ENCODE measurements around the gene CFAP61.

DNA sequence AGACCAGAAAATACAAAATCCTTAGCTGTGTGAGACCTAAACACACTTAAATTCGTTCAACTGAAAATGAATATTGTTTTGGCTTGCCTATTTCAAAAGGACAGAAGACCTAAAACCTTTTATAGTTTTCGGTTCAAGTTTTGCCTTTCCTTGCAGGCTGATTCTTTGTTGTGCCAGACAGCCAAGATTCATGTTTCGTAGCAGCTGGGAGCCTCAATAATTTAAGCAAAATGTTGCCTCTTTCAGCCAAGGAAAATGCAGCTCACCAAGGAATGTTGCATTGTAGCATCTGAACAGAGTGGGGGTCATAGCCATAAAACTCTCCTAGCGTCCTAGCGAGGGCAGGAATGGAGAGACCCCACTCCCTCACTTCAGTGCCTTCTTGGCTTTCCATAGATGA, 223.3 kb downstream of the CFAP61 start:
- TF ChIP-seq, protein P1, sequence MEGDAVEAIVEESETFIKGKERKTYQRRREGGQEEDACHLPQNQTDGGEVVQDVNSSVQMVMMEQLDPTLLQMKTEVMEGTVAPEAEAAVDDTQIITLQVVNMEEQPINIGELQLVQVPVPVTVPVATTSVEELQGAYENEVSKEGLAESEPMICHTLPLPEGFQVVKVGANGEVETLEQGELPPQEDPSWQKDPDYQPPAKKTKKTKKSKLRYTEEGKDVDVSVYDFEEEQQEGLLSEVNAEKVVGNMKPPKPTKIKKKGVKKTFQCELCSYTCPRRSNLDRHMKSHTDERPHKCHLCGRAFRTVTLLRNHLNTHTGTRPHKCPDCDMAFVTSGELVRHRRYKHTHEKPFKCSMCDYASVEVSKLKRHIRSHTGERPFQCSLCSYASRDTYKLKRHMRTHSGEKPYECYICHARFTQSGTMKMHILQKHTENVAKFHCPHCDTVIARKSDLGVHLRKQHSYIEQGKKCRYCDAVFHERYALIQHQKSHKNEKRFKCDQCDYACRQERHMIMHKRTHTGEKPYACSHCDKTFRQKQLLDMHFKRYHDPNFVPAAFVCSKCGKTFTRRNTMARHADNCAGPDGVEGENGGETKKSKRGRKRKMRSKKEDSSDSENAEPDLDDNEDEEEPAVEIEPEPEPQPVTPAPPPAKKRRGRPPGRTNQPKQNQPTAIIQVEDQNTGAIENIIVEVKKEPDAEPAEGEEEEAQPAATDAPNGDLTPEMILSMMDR (conservative IDR thresholded peaks at IDR 0.05; ENCODE audit: low read depth in 2 of 2), result no peak
- TF ChIP-seq STAT1 (IDR thresholded peaks at IDR 0.05; ENCODE audit: unreplicated experiment), result no peak
- TF ChIP-seq EZH2 (IDR thresholded peaks at IDR 0.05; ENCODE audit: low read depth, unreplicated experiment), result no peak

Measured in GM23338 (cell line).